Stimulated activated CD4-positive, alpha-beta T cell treated with anti-CD3 and anti-CD28 coated beads, Interleukin-1b, Interleukin-23, amount 100 ng/mL, for 1 hour (primary cell): Measurements from ENCODE around the gene NOP14.
"Not testable (repeated sequence)": the region's sequence is repeated elsewhere in the genome, so short reads cannot be mapped to it uniquely, and the experiment has no call there.

Experiments used
- DNase-seq, 2 donors: peaks; one replicate each; pipeline ENCODE4 v3.0.0-alpha.2; 2020; ENCODE audit warnings: low read depth in 2 of 2

NOP14 gene

GRCh38 chr4:2931512-2932301, 31.5 kb downstream of the NOP14 start:
- no peak for DNase-seq

DNA sequence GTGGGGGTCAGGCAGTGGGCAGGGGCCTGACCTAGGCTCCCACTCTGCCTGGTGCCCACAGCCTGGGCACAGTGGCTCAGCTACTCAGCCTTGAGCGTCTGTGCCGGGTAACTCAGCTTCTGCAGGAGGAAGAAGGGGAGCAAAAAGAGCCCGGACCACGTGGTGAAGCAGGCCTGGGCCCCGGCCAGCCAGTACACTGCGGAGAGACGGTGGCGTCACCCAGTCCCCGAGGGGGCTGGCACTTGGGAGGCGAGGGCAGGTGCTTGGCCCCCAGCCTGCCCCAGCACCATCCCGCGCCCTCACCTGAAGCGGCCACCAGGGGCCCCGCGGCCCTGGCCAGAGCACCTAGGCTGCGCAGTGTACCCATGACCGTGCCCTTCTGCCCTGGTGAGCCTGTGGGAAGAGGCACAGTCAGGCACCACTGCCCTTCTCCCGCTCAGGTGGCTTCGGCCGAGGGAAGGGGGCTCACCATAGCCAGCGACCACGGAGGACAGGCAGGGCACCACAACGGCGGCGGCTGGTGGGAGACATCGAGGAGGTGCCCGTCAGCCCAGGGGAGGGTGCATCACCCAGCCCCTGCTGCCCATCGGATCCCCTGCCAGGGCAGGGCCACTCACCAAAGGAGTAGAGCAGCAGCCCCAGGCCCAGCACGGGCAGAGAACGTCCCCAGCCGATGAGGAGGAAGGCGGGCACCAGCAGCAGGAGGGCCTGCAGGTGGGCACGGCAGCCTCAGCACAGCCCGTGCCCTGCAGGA, 32.3 kb downstream of the NOP14 start:
- no peak for DNase-seq

DNA sequence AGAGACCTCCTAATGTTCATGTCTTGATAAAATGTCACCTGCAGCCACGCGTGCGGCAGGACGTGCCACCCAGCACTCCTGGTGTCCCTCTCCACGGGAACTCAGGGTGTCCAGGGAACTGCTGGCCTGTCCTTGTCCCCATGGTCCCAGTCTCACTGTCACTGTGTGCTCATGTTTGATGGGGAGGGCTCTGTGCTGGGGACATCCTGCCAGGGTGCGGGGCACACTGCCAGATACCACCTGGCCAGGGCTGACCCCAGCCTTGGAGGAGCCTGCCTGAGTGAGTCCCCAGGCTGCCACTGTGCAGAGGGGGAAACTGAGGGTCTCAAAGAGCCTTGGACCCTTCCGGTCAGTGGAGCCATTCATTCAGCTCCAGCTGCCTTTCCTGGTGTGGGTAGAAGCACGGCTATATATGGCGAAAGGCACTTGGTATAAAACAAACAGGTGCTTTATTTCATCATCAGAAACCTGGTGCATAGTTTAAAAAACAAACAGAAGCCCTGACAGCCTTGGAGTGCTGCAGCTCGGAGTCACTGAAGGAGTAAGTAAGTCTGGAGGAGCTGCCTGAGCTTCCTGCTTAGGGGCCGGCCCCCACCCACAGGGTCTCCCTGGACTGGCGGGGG, 33.0 kb downstream of the NOP14 start:
- no peak for DNase-seq

DNA sequence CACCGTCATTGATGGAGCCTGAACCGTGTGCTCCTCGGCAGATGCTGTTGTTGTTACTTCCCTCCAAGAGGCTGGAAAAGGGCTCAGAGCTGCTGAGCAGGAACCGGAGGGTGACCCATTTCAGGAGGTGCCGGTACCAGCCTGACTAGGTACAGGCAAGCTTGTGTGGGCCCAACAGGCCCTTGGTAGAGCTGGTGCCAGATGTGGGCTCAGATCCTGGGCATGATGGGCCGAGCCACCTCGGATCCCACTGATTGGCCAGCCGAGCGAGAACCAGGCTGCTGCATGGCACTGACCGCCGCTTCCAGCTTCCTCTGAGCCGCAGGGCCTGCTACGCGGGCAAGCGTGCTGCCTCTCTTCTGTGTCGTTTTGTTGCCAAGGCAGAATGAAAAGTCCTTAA, 33.7 kb downstream of the NOP14 start:
- no peak for DNase-seq

- DNase-seq = no peak
Observed at GRCh38 chr4:2928242-2929176, 34.7 kb downstream of the NOP14 start.

GRCh38 chr4:2927696-2928075, 35.5 kb downstream of the NOP14 start:
- DNase-seq = no peak

DNA sequence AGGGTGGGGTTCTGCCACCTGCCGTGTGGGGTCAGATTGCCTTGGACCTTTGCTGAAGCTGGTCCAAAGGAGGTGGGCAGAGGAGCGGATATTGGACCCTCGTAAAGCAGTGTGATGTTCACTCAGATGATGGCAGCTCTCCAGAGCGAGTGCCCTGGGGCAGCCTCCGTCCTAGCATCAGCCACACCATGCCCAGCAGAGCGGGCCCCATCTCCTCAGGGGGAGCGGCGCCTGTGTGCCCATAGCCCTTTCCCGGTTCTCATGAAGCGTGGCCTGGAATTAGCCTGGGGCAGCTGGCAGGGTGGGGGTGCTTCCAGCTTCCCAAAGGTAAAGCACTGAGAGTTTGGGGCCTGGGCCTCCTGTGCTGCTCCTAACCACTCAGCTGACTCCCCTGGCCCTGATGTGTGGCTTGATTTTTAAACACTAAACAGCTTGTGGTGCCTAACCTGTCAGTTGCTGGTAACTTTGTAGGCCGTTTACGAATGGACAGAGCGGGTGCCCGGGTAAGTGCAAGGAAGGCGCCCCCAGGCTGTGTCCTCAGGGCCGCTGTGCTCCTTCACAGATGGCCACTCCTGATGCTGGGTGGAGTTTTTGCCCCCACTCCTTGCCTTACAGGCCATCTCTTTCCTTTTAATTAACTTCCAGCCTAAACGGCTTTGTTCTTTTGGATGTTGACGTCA, 36.0 kb downstream of the NOP14 start:
- no peak for DNase-seq

GRCh38 chr4:2925931-2926860, 37.0 kb downstream of the NOP14 start:
- DNase-seq = no peak

GRCh38 chr4:2925496-2925895, 37.7 kb downstream of the NOP14 start:
- DNase-seq = no peak

DNA sequence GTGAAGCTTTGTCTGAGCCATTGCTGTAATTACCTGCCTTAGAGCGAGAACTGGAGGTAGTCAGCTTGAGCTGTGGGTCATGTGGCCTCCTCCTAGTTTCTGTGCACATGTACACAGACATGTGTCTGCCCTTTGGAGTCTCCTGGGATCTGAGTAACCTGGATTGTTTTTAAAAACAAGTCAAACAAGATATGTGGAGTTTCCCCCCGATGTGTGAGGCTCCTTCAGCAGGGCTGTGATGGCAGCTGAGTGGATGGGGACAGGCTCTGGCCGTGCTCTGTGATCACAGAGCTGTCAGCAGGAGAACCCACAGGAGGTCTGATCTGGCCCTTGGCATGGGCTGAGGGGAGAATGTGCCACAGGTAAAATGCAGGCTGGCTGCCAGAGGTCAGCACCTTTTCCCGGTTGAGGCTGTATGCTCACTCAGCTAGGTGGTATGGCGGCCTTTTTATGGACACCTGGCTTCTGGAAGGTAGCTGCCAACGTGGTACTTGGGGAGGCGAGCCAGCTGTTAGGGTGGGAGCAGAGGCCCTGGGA, 38.4 kb downstream of the NOP14 start:
- no peak for DNase-seq

DNA sequence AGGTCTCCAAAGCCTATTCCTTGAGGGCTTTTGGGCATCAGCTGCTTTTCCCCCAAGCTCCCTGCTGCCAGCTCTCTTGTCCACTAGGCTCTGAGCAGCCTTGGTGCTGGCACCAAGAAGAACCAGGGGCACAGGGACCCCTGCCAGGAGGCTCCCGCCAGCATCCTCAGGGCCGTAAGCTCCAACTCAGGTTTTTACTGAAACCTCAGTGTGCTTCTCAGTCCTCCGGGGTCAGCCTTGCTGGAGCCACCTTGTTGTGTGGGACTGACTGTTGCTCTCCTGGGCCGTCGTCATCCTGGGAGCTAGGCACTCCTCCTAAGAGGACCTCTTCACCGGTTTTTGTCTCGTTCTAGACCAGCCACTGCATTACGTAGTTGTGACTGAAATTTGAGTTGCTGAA, 38.9 kb downstream of the NOP14 start:
- no peak for DNase-seq

DNA sequence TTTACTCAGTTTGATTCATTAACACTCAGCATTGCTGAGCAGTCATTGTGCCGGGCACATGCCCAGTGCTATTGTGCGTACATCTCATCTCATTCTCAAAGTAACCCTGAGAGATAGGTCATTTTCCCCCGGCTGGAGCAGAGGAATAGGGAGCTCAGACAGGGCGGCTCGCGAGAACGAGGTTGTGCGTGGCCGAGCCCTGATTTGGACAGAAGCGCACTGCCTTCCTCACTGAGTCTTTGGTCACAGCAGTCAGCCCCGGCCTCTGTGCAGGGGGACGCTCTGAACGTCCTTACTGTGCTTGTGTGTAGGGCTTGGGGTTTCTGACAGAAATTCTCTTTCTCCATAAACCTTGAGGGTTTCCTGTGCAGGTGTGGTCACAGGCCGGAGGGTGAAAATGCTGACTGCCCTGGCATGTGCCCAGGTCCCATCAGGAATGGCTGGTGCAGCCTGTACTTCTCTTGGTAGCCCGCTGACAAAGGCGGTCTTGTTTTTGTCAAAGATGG, 39.5 kb downstream of the NOP14 start:
- DNase-seq = no peak

GRCh38 chr4:2923141-2923551, 40.1 kb downstream of the NOP14 start:
- DNase-seq = no peak

GRCh38 chr4:2922453-2923101, 40.6 kb downstream of the NOP14 start:
- DNase-seq = not testable (repeated sequence)

DNA sequence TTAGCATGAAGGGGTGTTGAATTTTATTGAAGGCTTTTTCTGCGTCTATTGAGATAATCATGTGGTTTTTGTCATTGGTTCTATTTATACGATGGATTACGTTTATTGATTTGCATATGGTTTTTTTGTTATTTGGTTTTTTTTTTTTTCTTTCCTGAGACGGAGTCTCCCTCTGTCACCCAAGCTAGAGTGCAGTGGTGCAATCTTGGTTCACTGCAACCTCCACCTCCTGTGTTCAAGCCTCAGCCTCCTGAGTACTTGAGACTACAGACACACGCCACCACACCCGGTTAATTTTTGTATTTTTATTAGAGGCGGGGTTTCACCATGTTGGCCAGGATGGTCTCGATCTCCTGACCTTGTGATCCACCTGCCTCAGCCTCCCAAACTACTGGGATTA, 44.5 kb downstream of the NOP14 start:
- not testable (repeated sequence) for DNase-seq

DNA sequence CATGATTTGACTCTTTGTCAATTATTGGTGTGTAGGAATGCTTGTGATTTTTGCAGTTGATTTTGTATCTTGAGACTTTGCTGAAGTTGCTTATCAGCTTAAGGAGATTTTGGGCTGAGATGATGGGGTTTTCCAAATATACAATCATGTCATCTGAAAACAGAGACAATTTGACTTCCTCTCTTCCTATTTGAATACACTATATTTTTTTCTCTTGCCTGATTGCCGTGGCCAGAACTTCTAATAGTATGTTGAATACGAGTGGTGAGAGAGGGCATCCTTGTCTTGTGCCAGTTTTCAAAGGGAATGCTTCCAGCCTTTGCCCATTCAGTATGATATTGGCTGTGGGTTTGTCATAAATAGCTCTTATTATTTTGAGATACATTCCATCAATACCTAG, 44.9 kb downstream of the NOP14 start:
- DNase-seq = not testable (repeated sequence)

GRCh38 chr4:2916696-2917095, 46.5 kb downstream of the NOP14 start:
- not testable (repeated sequence) for DNase-seq

DNA sequence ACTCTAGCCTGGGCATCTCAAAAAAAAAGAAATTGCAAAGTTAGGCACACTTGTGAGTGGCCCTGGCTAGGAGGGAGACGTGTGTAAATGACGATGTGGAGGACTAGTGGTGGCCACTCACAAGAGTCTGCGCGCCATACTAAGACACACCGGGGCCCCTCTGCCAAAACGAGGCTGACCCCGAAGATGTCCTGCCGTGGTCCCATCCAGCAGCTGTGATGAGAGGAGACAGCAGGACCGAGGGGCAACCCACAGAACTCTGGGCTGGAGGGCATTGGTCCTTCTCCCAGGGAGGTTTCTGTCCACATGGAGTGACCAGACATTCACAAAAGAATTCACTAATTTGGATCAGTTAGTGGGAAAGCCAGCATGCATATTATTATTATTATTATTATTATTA, 47.4 kb downstream of the NOP14 start:
- DNase-seq = no peak
